ENCODE measurements around the gene NDUFAF7.
"Not testable (repeated sequence)": the region's sequence is repeated elsewhere in the genome, so short reads cannot be mapped to it uniquely, and the experiment has no call there.

The NDUFAF7 gene

DNA sequence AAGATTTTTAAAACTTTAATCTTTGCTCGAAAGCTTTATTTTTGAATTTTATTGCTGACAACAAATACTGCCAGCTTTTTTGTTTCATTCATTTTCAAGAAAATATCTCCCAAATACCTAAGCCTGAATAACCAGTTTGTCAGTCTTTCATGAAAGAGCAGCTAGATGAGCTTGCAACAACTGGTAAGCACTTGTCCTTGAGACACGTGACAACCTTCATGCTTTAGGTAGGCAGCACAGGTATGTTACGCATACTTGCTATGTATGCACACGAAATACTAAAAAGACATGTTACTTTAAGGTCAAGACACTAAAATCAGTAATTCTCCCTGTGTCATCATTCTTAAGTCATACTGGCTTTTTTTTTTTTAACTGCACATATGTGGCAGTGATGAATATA is 12.4 kb upstream of the NDUFAF7 start:
- Histone ChIP-seq H3F3A (ENCODE audit: insufficient read depth, low read length) (0 out of 2 replicates have a peak, but pooled peaks cover 4% of the 10 kb centered on the region), H3K27me3 (ENCODE audit: insufficient read depth, low read length) (no peaks in the 10 kb centered on the region), H3K9me2 (ENCODE audit: low read depth, low read length) (no peaks in the 10 kb centered on the region), H4K20me1 (ENCODE audit: insufficient read depth, low read length) (no peaks in the 10 kb centered on the region), H3K9me3 (ENCODE audit: low read length) (no peaks in the 10 kb centered on the region), H2AFZ (ENCODE audit: low read length) (no peak overlapping the region), H3K79me2 (ENCODE audit: insufficient read depth, low read length) (peaks cover 3% of the 10 kb centered on the region), H3K4me3 (ENCODE audit: low read depth, low read length, poor library complexity, severe bottlenecking) (no peak overlapping the region), H3K4me1 (ENCODE audit: insufficient read depth, low read length, severe bottlenecking) (peaks cover 18% of the 10 kb centered on the region), H3K4me2 (ENCODE audit: low read length) (no peak overlapping the region), H3K36me3 (ENCODE audit: insufficient read depth, low read length) (peaks cover 90% of the 10 kb centered on the region), H3K9ac (ENCODE audit: low read length) (no peak overlapping the region), H3K27ac (ENCODE audit: low read depth, low read length, poor library complexity, severe bottlenecking) (no peak overlapping the region)
- TF ChIP-seq, protein P1, sequence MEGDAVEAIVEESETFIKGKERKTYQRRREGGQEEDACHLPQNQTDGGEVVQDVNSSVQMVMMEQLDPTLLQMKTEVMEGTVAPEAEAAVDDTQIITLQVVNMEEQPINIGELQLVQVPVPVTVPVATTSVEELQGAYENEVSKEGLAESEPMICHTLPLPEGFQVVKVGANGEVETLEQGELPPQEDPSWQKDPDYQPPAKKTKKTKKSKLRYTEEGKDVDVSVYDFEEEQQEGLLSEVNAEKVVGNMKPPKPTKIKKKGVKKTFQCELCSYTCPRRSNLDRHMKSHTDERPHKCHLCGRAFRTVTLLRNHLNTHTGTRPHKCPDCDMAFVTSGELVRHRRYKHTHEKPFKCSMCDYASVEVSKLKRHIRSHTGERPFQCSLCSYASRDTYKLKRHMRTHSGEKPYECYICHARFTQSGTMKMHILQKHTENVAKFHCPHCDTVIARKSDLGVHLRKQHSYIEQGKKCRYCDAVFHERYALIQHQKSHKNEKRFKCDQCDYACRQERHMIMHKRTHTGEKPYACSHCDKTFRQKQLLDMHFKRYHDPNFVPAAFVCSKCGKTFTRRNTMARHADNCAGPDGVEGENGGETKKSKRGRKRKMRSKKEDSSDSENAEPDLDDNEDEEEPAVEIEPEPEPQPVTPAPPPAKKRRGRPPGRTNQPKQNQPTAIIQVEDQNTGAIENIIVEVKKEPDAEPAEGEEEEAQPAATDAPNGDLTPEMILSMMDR (IDR thresholded peaks at IDR 0.05; ENCODE audit: low read length): no peak
- TF ChIP-seq EZH2 (IDR thresholded peaks at IDR 0.05; ENCODE audit: borderline replicate concordance, low read length): no peak

DNA sequence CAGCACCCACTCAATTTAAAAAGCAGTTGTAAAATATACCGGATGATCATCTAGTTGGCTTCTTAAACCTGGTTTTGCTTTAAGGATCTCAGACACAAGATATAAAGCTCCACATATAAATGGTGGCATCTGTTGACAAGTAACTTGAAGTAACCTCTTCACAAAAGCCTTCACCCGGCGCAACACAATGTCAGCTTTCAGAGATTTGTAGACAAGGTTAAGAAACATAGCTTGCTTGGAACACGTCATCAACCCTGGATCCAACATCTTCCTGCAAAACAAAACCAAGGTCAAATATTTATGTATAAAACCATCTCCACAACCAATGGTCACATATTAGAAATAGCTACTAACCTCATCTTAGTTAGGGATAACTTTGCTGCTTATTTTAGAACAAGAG is 8.3 kb upstream of the NDUFAF7 start:
- no peak overlapping the region for H2AFZ ChIP-seq (ENCODE audit: low read length)
- H3K9me3 ChIP-seq (ENCODE audit: low read length): no peaks in the 10 kb centered on the region
- H3K27ac ChIP-seq (ENCODE audit: low read depth, low read length, poor library complexity, severe bottlenecking): no peak overlapping the region
- H3K4me2 ChIP-seq (ENCODE audit: low read length): no peak overlapping the region
- H3K4me3 ChIP-seq (ENCODE audit: low read depth, low read length, poor library complexity, severe bottlenecking): no peak overlapping the region
- no peaks in the 10 kb centered on the region for H4K20me1 ChIP-seq (ENCODE audit: insufficient read depth, low read length)
- no peak for TF ChIP-seq EZH2 (IDR thresholded peaks at IDR 0.05; ENCODE audit: borderline replicate concordance, low read length)
- TF ChIP-seq, protein P1 (IDR thresholded peaks at IDR 0.05; ENCODE audit: low read length): no peak
- H3K9ac ChIP-seq (ENCODE audit: low read length): no peak overlapping the region
- peaks cover 14% of the 10 kb centered on the region for H3K4me1 ChIP-seq (ENCODE audit: insufficient read depth, low read length, severe bottlenecking)
- no peaks in the 10 kb centered on the region for H3F3A ChIP-seq (ENCODE audit: insufficient read depth, low read length)
- H3K79me2 ChIP-seq (ENCODE audit: insufficient read depth, low read length): peaks cover 35% of the 10 kb centered on the region
- H3K36me3 ChIP-seq (ENCODE audit: insufficient read depth, low read length): peaks cover 86% of the 10 kb centered on the region
- no peaks in the 10 kb centered on the region for H3K27me3 ChIP-seq (ENCODE audit: insufficient read depth, low read length)
- no peaks in the 10 kb centered on the region for H3K9me2 ChIP-seq (ENCODE audit: low read depth, low read length)

DNA sequence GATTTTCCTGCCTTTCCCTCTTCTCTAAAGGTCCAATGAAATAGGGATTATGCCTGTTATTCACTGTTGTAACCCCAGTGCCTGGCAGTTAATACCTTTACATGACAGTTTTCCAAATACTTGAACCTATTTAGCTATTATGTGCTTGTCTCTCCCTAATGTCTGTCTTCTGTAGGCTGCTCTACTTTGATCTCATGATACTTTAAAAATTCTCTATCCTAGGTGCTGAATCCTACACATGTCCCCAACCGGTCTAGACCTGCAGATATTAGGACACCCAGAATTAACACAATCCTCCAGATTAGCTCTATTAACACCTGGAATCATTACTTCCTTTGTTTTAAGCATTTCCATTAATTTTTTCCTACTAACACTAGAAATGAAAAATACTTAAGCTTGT is 7.4 kb upstream of the NDUFAF7 start:
- H3K27me3 ChIP-seq (ENCODE audit: insufficient read depth, low read length): no peaks in the 10 kb centered on the region
- H2AFZ ChIP-seq (ENCODE audit: low read length): no peak overlapping the region
- H3K4me1 ChIP-seq (ENCODE audit: insufficient read depth, low read length, severe bottlenecking): peaks cover 16% of the 10 kb centered on the region
- H3F3A ChIP-seq (ENCODE audit: insufficient read depth, low read length): no peaks in the 10 kb centered on the region
- H3K9me2 ChIP-seq (ENCODE audit: low read depth, low read length): no peaks in the 10 kb centered on the region
- no peak overlapping the region for H3K4me3 ChIP-seq (ENCODE audit: low read depth, low read length, poor library complexity, severe bottlenecking)
- no peak for TF ChIP-seq EZH2 (IDR thresholded peaks at IDR 0.05; ENCODE audit: borderline replicate concordance, low read length)
- TF ChIP-seq, protein P1 (IDR thresholded peaks at IDR 0.05; ENCODE audit: low read length): no peak
- H3K9ac ChIP-seq (ENCODE audit: low read length): no peak overlapping the region
- no peaks in the 10 kb centered on the region for H4K20me1 ChIP-seq (ENCODE audit: insufficient read depth, low read length)
- no peak overlapping the region for H3K27ac ChIP-seq (ENCODE audit: low read depth, low read length, poor library complexity, severe bottlenecking)
- H3K36me3 ChIP-seq (ENCODE audit: insufficient read depth, low read length): peaks cover 84% of the 10 kb centered on the region
- no peaks in the 10 kb centered on the region for H3K9me3 ChIP-seq (ENCODE audit: low read length)
- H3K4me2 ChIP-seq (ENCODE audit: low read length): no peak overlapping the region
- H3K79me2 ChIP-seq (ENCODE audit: insufficient read depth, low read length): peaks cover 44% of the 10 kb centered on the region

DNA sequence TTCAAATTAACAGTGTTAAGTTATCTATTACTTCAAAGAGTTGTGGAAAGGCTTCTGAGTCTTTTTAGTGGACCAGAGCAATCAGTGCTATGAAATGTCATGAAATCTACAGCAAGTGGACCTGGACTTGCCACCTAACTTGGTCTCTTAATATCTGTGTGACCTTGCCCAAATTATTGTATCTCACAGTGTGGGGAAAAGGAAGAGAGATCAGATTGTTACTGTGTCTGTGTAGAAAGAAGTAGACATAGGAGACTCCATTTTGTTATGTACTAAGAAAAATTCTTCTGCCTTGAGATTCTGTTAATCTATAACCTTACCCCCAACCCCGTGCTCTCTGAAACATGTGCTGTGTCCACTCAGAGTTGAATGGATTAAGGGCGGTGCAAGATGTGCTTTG is 6.3 kb upstream of the NDUFAF7 start:
- Histone ChIP-seq H3K4me1 (ENCODE audit: insufficient read depth, low read length, severe bottlenecking) (peaks cover 26% of the 10 kb centered on the region), H3K79me2 (ENCODE audit: insufficient read depth, low read length) (peaks cover 55% of the 10 kb centered on the region), H3K36me3 (ENCODE audit: insufficient read depth, low read length) (peaks cover 79% of the 10 kb centered on the region)
- not testable (repeated sequence) for H3K27me3 ChIP-seq (ENCODE audit: insufficient read depth, low read length); H3K9ac ChIP-seq (ENCODE audit: low read length); H3K9me2 ChIP-seq (ENCODE audit: low read depth, low read length); H4K20me1 ChIP-seq (ENCODE audit: insufficient read depth, low read length); H3K4me2 ChIP-seq (ENCODE audit: low read length); H3K9me3 ChIP-seq (ENCODE audit: low read length); H3K27ac ChIP-seq (ENCODE audit: low read depth, low read length, poor library complexity, severe bottlenecking); H2AFZ ChIP-seq (ENCODE audit: low read length); H3F3A ChIP-seq (ENCODE audit: insufficient read depth, low read length); H3K4me3 ChIP-seq (ENCODE audit: low read depth, low read length, poor library complexity, severe bottlenecking)
